AML-193 (cell line): ENCODE data around the gene CTDSP2.

Experiments used
- DNase-seq, 2 experiments: peaks; one replicate each; lab custom pipeline; 2025; lab: John Stamatoyannopoulos, UW

Gene CTDSP2

GRCh38 chr12:57815177-57816000 is 31.1 kb downstream of the CTDSP2 start:
- DNase-seq: no peak

- DNase-seq: no peak
Measured at GRCh38 chr12:57813971-57814772, 32.4 kb downstream of the CTDSP2 start.

- no peak for DNase-seq
Measured at GRCh38 chr12:57813111-57813970, 33.2 kb downstream of the CTDSP2 start.

- DNase-seq: no peak
Measured at GRCh38 chr12:57811028-57811755, 35.3 kb downstream of the CTDSP2 start.

DNA sequence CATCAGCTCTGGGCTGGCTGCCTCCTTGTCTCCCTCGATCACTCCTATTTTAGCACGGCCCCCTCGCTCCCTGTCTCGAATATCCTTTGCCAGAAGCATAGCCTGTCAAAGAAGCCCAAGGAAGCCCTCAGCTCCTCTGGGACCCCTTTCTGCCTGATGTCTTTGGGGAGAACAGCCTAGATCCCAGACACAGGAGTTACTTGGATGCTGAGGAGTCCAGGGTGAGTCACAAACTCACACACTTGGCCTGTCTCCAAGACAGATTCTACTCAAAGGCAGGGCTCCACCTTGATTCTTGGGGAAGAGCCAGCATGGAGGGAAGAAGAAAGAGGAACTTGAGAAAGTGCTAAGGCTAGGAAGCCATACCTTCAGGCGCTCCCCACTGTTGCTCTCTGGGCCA is 36.1 kb downstream of the CTDSP2 start:
- peak; percentile 4 to 5 for DNase-seq

GRCh38 chr12:57809425-57809824 is 37.1 kb downstream of the CTDSP2 start:
- DNase-seq: no peak

DNA sequence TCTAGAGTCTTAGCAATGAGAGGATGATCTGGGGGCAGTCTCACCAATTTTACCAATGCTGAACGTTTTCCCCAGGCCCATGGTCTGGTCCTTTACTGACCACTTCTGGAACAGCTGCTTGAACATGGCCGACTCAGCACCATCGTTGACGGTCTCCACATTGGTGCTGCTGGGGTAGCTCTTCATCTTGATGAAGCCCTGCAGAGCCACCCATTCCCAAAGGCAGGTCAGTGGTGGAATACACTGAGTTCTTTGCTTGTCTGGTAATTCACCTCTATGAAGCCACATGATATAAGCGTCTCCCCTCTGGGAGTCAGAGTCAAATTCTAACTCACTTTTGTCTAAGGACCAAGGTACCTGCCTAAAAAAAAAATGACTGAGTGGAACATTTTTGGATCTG is 38.2 kb downstream of the CTDSP2 start:
- DNase-seq: no peak

DNA sequence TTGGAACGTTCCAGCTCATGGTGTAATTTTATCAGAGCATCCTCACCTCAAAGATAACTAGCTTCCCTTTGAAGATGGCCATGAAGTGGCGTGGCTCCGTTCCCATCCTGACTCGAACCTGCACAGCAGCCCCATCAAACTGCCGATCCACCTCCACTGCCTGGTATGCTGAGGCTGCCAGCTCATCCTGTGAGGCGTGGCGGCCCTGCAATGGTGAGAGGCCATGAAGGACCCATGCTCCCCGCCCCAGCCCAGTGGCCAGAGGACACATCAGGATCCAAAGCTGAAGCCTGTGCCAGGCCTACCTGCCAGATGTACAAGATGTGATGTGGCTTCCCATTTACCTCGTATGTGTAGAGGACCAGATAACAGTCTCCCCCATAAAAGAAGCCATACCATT is 39.2 kb downstream of the CTDSP2 start:
- no peak for DNase-seq

DNA sequence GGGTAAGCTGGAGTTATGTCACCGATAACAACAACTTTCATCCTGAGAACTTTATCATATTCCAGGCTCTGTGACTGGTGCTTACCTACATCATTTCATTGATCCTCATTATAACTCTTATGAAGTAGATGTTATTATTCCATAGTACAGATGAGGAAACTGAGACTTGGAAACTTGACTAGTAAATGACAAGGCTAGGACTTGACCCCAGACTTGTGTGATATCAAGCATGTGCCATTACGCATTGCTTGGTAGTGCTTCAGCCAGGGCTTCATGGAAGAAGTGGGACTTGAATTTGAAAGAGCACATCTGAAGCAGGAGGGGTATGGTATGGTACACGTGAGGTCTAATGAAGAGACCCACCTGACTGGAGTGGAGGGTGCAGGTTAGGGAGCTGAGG is 39.9 kb downstream of the CTDSP2 start:
- no peak for DNase-seq

- peak; percentile 7 to 45 for DNase-seq
Measured at GRCh38 chr12:57803319-57803893, 43.1 kb downstream of the CTDSP2 start.

DNA sequence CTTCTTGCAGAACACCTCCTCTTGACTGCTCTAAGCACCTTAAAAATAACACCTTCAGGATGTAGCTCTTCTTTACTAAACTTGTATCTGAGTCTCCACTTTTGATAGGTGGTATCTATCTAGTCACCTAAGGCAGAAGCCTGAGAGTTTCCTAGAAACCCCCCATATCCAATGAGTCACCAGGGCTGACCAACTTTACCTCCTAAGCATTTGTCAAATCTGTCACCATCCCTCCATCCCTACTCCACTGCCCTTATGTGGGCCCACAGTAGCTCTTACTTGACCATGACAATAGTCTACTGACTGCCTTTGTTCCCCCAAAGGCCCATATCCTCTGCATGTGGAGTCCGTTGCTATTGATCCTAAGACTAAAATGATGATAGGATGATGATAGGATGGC is 43.9 kb downstream of the CTDSP2 start:
- DNase-seq: no peak

- DNase-seq: no peak
Measured at GRCh38 chr12:57800965-57801364, 45.6 kb downstream of the CTDSP2 start.

- DNase-seq: peak; percentile 47 to 51
Measured at GRCh38 chr12:57797933-57798332, 48.6 kb downstream of the CTDSP2 start.

DNA sequence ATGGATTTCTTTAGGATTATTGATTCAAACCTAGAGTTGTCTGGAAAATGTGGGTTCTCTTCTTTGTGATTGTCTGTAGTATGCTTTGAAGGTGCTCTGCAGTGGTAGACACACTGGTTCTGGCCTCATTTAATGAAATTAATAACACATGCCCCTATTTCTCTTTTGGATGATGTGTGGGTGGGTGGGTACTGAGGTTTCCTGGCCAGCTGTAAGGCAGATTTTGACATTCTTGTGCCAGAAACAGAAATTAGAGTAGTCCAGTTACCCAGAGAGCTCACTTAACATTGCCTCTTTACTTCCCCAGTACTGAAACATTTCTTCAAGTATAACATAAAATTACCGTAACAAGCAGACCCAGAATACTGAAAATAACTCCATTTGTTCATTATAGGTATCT is 49.5 kb downstream of the CTDSP2 start:
- no peak for DNase-seq

- DNase-seq: no peak
Measured at GRCh38 chr12:57795354-57795753, 51.2 kb downstream of the CTDSP2 start.

- DNase-seq: no peak
Measured at GRCh38 chr12:57793920-57794319, 52.6 kb downstream of the CTDSP2 start.

DNA sequence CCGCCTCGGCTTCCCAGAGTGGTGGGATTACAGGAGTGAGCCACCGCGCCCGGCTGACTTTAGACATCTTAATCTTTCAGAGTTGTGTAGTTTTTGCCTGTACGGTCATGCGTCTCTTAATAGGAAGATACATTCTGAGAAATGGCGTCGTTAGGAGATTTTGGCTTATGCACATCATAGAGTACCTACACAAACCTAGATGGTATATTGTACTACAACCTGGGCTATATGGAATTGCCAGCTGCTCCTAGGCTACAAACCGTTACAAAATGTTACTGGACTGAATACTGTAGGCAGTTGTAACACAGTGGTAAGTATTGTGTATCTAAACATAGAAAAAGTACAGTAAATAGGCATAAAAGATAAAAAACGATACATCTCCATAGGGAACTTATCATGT is 62.7 kb downstream of the CTDSP2 start:
- DNase-seq: no peak

GRCh38 chr12:57783466-57783801 is 63.1 kb downstream of the CTDSP2 start:
- no peak for DNase-seq

- DNase-seq: peak; percentile 90
Measured at GRCh38 chr12:57782608-57783465, 63.7 kb downstream of the CTDSP2 start, which contains the start of gene TSFM. TSS of gene TSFM (plus strand) at chr12:57782787. CDS start at chr12:57782802, 15 bp downstream.

- no peak for DNase-seq
Measured at GRCh38 chr12:57782243-57782607, 64.3 kb downstream of the CTDSP2 start.
